GM18867 (cell line): ENCODE results near the gene LSM10.

Source experiments
- ATAC-seq: cut with Tn5 transposase; IDR thresholded peaks from one replicate; pipeline ENCODE4 v1.9.1; 2021; ENCODE audit warnings: mild to moderate bottlenecking, moderate library complexity; ENCODE audit not compliant: unreplicated experiment

The LSM10 gene

GRCh38 chr1:36411674-36412648, 14.3 kb upstream of the LSM10 start:
- no peak for ATAC-seq

GRCh38 chr1:36408479-36408878, 10.8 kb upstream of the LSM10 start:
- ATAC-seq = no peak

GRCh38 chr1:36406440-36406839, 8.7 kb upstream of the LSM10 start:
- no peak for ATAC-seq

GRCh38 chr1:36402504-36402890, 4.8 kb upstream of the LSM10 start:
- ATAC-seq = no peak

GRCh38 chr1:36401602-36402503, 4.1 kb upstream of the LSM10 start:
- ATAC-seq = no peak

GRCh38 chr1:36400825-36401601, 3.3 kb upstream of the LSM10 start:
- peak; percentile 66 for ATAC-seq

GRCh38 chr1:36400514-36400824, 2.8 kb upstream of the LSM10 start:
- ATAC-seq = peak; percentile 16

GRCh38 chr1:36398370-36398977, 766 bp upstream of the LSM10 start:
- ATAC-seq = no peak

- peak; percentile 11 for ATAC-seq
Measured at GRCh38 chr1:36397083-36397377, 678 bp downstream of the LSM10 start.

- ATAC-seq = no peak
Measured at GRCh38 chr1:36396359-36396758, 1.3 kb downstream of the LSM10 start.

- ATAC-seq = no peak
Measured at GRCh38 chr1:36393686-36394085, 4.0 kb downstream of the LSM10 start.

- no peak for ATAC-seq
Measured at GRCh38 chr1:36392836-36393235, 4.9 kb downstream of the LSM10 start.

GRCh38 chr1:36391271-36391670, 6.4 kb downstream of the LSM10 start:
- no peak for ATAC-seq

GRCh38 chr1:36390411-36390810, 7.3 kb downstream of the LSM10 start:
- ATAC-seq = no peak

GRCh38 chr1:36389999-36390398, 7.7 kb downstream of the LSM10 start:
- ATAC-seq = no peak

- ATAC-seq = no peak
Measured at GRCh38 chr1:36389261-36389660, 8.4 kb downstream of the LSM10 start.

- ATAC-seq = no peak
Measured at GRCh38 chr1:36387141-36387949, 10.4 kb downstream of the LSM10 start.

- peak; percentile 42 for ATAC-seq
Measured at GRCh38 chr1:36386265-36387140, 11.2 kb downstream of the LSM10 start.
